GM12873 (cell line): ENCODE results near the gene ELAPOR1.

Source experiments
- TF ChIP-seq, protein P1 (sequence below): IDR thresholded peaks from 2 replicates; pipeline ENCODE4 v1.5.1; 2012; ENCODE audit warnings: low read depth, mild to moderate bottlenecking, moderate library complexity, low read length, control low read depth; ENCODE audit not compliant: insufficient read depth; ENCODE audit errors: missing control alignments

The ELAPOR1 gene

DNA sequence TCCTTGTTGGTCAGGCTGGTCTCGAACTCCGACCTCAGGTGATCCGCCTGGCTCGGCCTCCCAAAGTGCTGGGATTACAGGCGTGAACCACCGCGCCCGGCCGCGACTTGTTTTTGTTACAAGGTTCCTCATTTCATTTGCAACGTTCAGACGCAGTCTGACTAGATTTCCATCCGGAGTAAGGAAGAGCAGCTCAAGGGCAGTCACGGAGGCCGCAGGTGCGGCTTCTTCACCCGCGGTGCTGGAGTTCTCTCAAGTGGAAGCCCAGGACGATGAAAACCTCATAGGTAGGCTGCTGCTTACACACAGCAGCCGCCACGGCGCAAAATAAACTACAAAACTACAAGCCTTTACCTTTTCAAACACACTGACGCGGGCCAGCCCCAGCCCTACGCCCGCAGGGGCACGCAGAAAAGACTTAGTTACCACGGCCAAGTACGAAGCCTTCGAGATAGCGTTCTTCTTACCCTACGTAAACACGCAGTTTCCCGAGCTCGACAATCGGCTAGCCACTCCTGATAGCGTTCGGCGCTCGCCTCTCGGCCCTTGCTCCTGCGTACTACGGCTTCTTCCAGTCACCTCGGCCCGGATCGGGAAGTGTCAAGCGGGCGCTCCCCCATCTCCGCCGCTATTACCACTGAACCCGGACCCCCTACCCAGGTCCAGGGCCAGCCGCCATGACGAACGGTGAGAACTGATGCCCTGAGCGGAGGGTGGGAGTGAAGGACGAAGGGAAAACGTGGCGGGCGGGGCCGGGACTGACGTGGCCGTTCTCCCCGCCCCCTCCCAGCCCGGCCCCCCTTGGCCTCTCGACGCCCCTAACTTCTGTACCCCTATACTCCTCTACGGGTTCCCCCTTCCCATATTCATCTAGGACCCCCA, 23.5 kb upstream of the ELAPOR1 start, which contains the start of gene TMEM167B:
Gene TMEM167B, plus strand, starts transcription at position 569 of the 882 bp plus-strand sequence. Its CDS starts 109 bp downstream, at position 678.
- TF ChIP-seq, protein P1, sequence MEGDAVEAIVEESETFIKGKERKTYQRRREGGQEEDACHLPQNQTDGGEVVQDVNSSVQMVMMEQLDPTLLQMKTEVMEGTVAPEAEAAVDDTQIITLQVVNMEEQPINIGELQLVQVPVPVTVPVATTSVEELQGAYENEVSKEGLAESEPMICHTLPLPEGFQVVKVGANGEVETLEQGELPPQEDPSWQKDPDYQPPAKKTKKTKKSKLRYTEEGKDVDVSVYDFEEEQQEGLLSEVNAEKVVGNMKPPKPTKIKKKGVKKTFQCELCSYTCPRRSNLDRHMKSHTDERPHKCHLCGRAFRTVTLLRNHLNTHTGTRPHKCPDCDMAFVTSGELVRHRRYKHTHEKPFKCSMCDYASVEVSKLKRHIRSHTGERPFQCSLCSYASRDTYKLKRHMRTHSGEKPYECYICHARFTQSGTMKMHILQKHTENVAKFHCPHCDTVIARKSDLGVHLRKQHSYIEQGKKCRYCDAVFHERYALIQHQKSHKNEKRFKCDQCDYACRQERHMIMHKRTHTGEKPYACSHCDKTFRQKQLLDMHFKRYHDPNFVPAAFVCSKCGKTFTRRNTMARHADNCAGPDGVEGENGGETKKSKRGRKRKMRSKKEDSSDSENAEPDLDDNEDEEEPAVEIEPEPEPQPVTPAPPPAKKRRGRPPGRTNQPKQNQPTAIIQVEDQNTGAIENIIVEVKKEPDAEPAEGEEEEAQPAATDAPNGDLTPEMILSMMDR, result no peak

DNA sequence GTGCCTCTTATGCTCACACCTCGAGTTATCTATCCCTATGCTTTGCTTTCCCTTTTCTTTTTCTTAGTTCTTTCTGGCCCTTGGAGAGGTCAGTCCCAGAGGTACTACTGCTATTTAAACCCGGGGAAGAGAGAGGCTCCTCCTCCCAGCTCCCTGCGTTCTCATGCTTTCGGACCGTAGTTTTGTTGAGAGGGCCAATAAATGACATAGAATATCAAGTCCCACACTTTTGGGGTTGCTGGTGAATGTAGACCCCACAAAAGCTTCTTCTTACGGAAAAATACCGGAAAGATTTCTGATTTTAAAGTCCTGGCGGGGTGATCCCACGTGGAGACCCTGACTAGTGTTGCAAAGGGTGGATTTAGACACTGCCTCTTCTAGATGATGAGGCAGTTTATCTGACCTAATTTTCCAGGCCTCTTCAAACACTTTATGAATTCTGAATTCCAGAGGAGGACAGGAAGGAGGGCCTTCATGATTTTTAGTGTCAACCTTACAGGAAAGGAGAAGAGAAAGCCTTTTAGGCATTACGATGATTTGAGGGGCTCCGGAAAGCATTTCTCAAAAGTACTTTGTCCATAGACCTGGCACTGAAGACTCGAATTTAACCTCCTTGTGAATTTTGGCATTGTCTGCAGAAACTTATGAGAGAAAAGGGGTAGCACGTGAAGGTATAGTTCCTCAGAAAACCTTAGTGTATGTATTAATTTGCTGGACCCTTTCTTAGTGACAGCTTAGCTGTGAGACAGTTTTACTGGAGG, 22.7 kb upstream of the ELAPOR1 start:
- TF ChIP-seq, protein P1, result no peak

DNA sequence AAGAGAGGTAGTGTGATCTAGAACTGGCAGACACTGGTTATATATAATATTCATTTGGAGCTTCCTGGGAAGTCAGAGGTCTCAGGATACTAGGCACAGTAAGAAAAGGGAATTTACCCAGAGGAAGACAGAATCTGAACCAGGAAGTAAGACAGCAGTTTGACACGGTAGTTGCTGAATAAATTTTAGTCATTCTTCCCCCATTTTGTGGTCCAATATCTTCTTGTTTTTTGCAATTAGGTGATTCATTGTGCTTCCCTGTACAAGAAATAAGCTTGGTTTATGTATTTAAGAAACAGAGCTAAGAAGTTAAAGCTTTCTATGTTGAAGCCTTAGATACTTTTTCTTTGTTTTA, 22.1 kb upstream of the ELAPOR1 start:
- TF ChIP-seq, protein P1, result no peak

DNA sequence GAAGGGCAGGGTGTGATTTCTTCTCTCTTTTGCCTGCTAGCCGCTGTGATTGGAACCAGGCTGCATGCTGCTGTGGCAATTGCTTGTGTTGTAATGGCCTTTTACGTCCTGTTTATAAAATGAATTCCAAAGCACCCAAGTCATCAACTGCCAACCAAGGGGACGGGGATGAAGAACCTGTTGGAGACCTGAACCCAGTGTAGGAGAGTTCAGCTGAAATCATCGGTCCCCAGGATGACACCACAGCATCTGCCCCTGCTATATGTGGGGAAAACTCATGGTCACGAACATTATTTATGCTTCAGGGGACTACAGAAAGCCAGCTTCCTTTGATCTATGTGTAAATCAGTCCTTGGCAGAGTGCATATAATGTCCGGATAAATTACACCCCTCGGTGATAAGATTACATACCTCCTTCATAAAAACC, 19.5 kb upstream of the ELAPOR1 start:
- TF ChIP-seq, protein P1, result no peak

DNA sequence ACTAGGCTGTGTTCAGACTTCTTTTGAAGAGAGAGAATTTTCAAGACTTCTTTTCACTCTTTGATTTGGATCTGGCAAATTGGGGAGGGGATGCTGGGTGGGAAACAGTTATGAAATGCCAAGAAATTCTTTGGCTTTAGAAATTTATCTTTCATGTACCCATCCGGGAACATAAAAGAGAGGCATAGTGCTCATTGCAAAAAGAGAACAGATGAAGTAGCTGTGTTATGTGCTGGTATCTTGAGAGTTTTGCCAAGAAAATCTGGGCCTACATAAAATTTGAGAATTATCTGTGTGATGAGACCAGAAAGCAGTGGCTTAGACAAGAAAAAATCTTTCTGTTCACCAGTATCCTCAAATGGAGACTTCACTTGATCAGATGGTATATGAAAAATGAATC, 19.0 kb upstream of the ELAPOR1 start:
- TF ChIP-seq, protein P1, result no peak

DNA sequence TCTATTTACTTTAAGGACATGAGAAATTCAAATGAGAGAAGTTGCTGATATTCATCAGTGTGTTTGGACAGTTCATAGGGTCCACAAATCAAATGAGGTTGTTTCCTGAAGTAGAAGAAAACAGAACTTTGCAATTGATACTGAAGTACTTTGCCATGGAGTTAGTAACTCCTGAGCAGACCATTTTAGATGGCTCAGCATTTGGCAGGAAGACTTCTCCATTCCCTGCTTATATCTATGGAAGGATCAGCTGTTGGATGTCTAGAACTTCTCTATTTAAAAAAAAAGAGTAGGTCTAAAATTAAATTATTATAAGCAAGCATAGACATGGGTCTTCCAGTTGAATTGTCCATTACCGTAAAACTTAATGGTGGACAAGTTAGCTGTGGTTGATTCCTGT, 18.3 kb upstream of the ELAPOR1 start:
- TF ChIP-seq, protein P1, result no peak

DNA sequence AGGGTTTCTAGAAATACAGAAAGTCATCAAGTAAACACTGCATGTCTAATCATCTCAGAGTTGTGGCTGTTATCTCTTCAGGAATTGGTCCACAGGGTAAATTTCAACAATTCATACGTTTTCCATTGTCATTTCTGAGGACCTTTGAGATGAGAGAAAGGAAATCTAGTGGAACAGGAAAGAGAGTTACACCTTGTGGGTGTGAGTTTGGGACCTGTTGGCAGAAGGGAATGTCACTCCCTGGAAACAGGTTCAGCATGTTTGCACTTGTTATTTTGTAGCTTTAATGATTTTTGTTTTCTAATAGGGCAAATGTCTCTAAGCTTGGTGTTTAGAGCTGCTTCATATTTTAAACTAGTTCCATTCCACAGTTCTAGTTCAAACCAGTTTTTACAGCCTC, 17.8 kb upstream of the ELAPOR1 start:
- TF ChIP-seq, protein P1, result no peak
